K562 (cell line): Measurements from ENCODE around the gene MAGI2. TPM values are rescaled to one million over a fixed set of nuclear protein-coding genes. Genes with fewer than 3 reads are reported as not detected.

ENCODE experiments used
- ATAC-seq: fragments of 200-7000 bp; cut with Tn5 transposase; 3 replicates; pipeline ENCODE4 v1.9.1; 2020; ENCODE audit warnings: moderate library complexity
- BruUV-seq: library from RNA; stranded (reverse); fragments of 400-500 nt; replicated peaks from 2 replicates; lab custom pipeline; 2021; lab: Mats Ljungman, UMichigan
- CTCF ChIA-PET: fragments of 300-600 bp; formaldehyde crosslinking; extraction: SDS; loops from one replicate; lab custom pipeline; 2021; ENCODE audit warnings: low intra/inter-chr PET ratio; lab: Yijun Ruan, JAX
- POLR2A ChIA-PET: fragments of 300-600, 350-650 bp; sonication (Branson Sonifier 250); formaldehyde crosslinking; extraction: SDS; loops from one replicate; lab custom pipeline; 2021; ENCODE audit warnings: antibody characterized with exemption, inconsistent platforms; lab: Yijun Ruan, JAX
- DNase-seq, 4 experiments: peaks; one replicate each; pipeline versions ENCODE4 v3.0.0 to v3.0.0-alpha.2; 2011 to 2018; ENCODE audit warnings: low spot score in 3 of 4, mixed read lengths in 3 of 4; ENCODE audit errors: extremely low read depth in 1 of 4
- FAIRE-seq: peaks from 2 replicates; lab custom pipeline; 2011; peaks lifted over from hg19 to GRCh38; lab: Jason Lieb, UNC
- H2AFZ ChIP-seq: 2 replicates; pipeline ENCODE4 v1.6.0; 2011; ENCODE audit warnings: low read depth, low read length, control low read depth, inconsistent platforms
- H3K27ac ChIP-seq: fragments of 200-600 bp; 3 replicates; pipeline ENCODE4 v1.8.0; 2011; ENCODE audit warnings: low read depth, mild to moderate bottlenecking, control low read depth, inconsistent platforms, low read length, moderate library complexity, mixed read lengths; ENCODE audit errors: extremely low read depth
- H3K27me3 ChIP-seq, 2 experiments: fragments of 300-600 bp in 1 of 2; 2 replicates in 1 of 2; 3 replicates in 1 of 2; pipeline versions ENCODE4 v1.6.0 to v1.8.0; 2011; ENCODE audit warnings: inconsistent platforms in 2 of 2, low read length in 2 of 2, mild to moderate bottlenecking in 1 of 2, mixed read lengths in 1 of 2, moderate library complexity in 1 of 2; ENCODE audit not compliant: control insufficient read depth in 2 of 2, insufficient read depth in 2 of 2
- H3K36me3 ChIP-seq: fragments of 300-600 bp; 3 replicates; pipeline ENCODE4 v1.8.0; 2011; ENCODE audit warnings: mild to moderate bottlenecking, low read length, inconsistent platforms; ENCODE audit not compliant: control insufficient read depth, insufficient read depth
- H3K4me1 ChIP-seq, 2 experiments: fragments of 200-600 bp in 1 of 2; replicated peaks in 1 of 2; 2 replicates in 1 of 2; 3 replicates in 1 of 2; pipeline versions ENCODE4 v1.5.1 to v1.8.0; 2011; ENCODE audit warnings: inconsistent platforms in 2 of 2, low read length in 2 of 2, mild to moderate bottlenecking in 1 of 2, mixed read lengths in 1 of 2, moderate library complexity in 1 of 2; ENCODE audit not compliant: control insufficient read depth in 2 of 2, insufficient read depth in 2 of 2
- H3K4me2 ChIP-seq: 2 replicates; pipeline ENCODE4 v1.6.1; 2011; ENCODE audit warnings: low read length, control low read depth, inconsistent platforms, mixed read lengths; ENCODE audit not compliant: insufficient read depth
- H3K4me3 ChIP-seq: fragments of 200-600 bp; sonication (generic), shearing (Covaris generic); 2 replicates; pipeline ENCODE4 v1.5.1; 2016; ENCODE audit warnings: control low read depth, inconsistent platforms
- H3K79me2 ChIP-seq: fragments of 200-600 bp; 3 replicates; pipeline ENCODE4 v1.8.0; 2011; ENCODE audit warnings: low read length, inconsistent platforms; ENCODE audit not compliant: control insufficient read depth, insufficient read depth
- H3K9ac ChIP-seq, 2 experiments: 2 replicates each; pipeline versions ENCODE4 v1.6.0 to v1.6.1; 2011; ENCODE audit warnings: low read depth in 2 of 2, low read length in 2 of 2, control low read depth in 1 of 2, inconsistent platforms in 1 of 2, mild to moderate bottlenecking in 1 of 2, mixed read lengths in 1 of 2; ENCODE audit not compliant: insufficient read depth in 1 of 2
- H3K9me1 ChIP-seq: one replicate; pipeline ENCODE4 v1.6.0; 2011; ENCODE audit warnings: inconsistent platforms, mild to moderate bottlenecking, low read length, moderate library complexity; ENCODE audit not compliant: control insufficient read depth, insufficient read depth
- H3K9me3 ChIP-seq: replicated peaks from 2 replicates; pipeline ENCODE4 v1.5.1; 2011; ENCODE audit warnings: low read depth, low read length, inconsistent platforms; ENCODE audit not compliant: control insufficient read depth, insufficient read depth
- H4K20me1 ChIP-seq: replicated peaks from 2 replicates; pipeline ENCODE4 v1.6.1; 2011; ENCODE audit warnings: low read length, inconsistent platforms, mixed read lengths; ENCODE audit not compliant: control insufficient read depth, insufficient read depth
- CBX5 ChIP-seq: IDR thresholded peaks from 2 replicates; pipeline ENCODE4 v1.6.1; 2014; ENCODE audit warnings: low read depth, borderline replicate concordance
- FIP1L1 ChIP-seq: fragments of 200-400 bp; formaldehyde crosslinking; IDR thresholded peaks from 2 replicates; pipeline ENCODE4 v1.6.1; 2018; ENCODE audit warnings: mild to moderate bottlenecking, low read depth, low read length; ENCODE audit not compliant: poor library complexity, severe bottlenecking
- HNRNPK ChIP-seq: fragments of 200-400 bp; formaldehyde crosslinking; IDR thresholded peaks from one replicate; pipeline ENCODE4 v1.6.1; 2018; ENCODE audit warnings: mild to moderate bottlenecking, low read depth, low read length; ENCODE audit not compliant: poor library complexity, severe bottlenecking
- MTA1 ChIP-seq: fragments of 450-650 bp; IDR thresholded peaks from 2 replicates; pipeline ENCODE4 v1.6.1; 2017; ENCODE audit warnings: borderline replicate concordance
- MYNN ChIP-seq, 2 experiments: sonication (generic); formaldehyde crosslinking in 1 of 2; IDR thresholded peaks; 2 replicates each; pipeline versions ENCODE4 v1.5.0 to v1.6.1; 2016 to 2020; ENCODE audit warnings: antibody characterized with exemption in 1 of 2, missing genetic modification reagents in 1 of 2
- NR1H2 ChIP-seq: sonication (generic); formaldehyde crosslinking; IDR thresholded peaks from 2 replicates; pipeline ENCODE4 v1.4.0; 2020; ENCODE audit warnings: mild to moderate bottlenecking, missing genetic modification reagents
- PHF20 ChIP-seq: fragments of 450-650 bp; IDR thresholded peaks from 2 replicates; pipeline ENCODE4 v1.6.1; 2018; ENCODE audit not compliant: partially characterized antibody
- PRPF4 ChIP-seq: fragments of 200-400 bp; formaldehyde crosslinking; IDR thresholded peaks from one replicate; pipeline ENCODE4 v1.6.1; 2017; ENCODE audit warnings: low read length, low read depth, mild to moderate bottlenecking; ENCODE audit not compliant: insufficient read depth, poor library complexity, severe bottlenecking
- SMARCE1 ChIP-seq: fragments of 450-650 bp; IDR thresholded peaks from 2 replicates; pipeline ENCODE4 v1.7.1; 2016; ENCODE audit warnings: mild to moderate bottlenecking
- U2AF2 ChIP-seq: fragments of 200-400 bp; formaldehyde crosslinking; optimal IDR thresholded peaks from 2 replicates; pipeline ENCODE3; 2017; ENCODE audit warnings: low read depth, mild to moderate bottlenecking, low read length
- USF2 ChIP-seq: sonication (generic); formaldehyde crosslinking; IDR thresholded peaks from 2 replicates; pipeline ENCODE4 v1.5.0; 2020; ENCODE audit warnings: missing genetic modification reagents
- ZC3H4 ChIP-seq: sonication (generic); formaldehyde crosslinking; IDR thresholded peaks from 2 replicates; pipeline ENCODE4 v1.9.0; 2021; ENCODE audit warnings: missing genetic modification reagents, borderline replicate concordance
- ZNF124 ChIP-seq: sonication (generic); formaldehyde crosslinking; IDR thresholded peaks from 2 replicates; pipeline ENCODE4 v1.8.1; 2022; ENCODE audit warnings: missing genetic modification reagents
- ZNF778 ChIP-seq: fragments of 450-650 bp; formaldehyde crosslinking; IDR thresholded peaks from 2 replicates; pipeline ENCODE4 v1.4.0; 2020; ENCODE audit warnings: mild to moderate bottlenecking, moderate library complexity
- WGBS: fragments of 100-300 bp; shearing (Covaris generic); methylation state at CpG from one replicate; pipeline ENCODE4 v1.1.6; 2016; ENCODE audit warnings: low coverage, mixed read lengths; ENCODE audit not compliant: insufficient coverage; ENCODE audit errors: missing lambda C conversion rate; 5-methylcytosine and 5-hydroxymethylcytosine counted together
- in situ Hi-C: fragments of 300-500 bp; cut with MboI; formaldehyde crosslinking; loops from 4 replicates; pipeline ENCODE4 v1.15.0; 2018; ENCODE audit warnings: inconsistent platforms, mixed read lengths
- intact Hi-C: fragments of 100-400 bp; cut with micrococcal nuclease; formaldehyde crosslinking; loops from 2 replicates; pipeline ENCODE4 v1.14.2; 2022
- polyA plus RNA-seq, 8 experiments: library from polyadenylated mRNA; depleted of rRNA in 4 of 8; stranded (reverse) in 5 of 8; unstranded in 3 of 8; fragments of >200 nt; fragmentation: Nextera tagmentation in 2 of 8; fragmentation: Illumina TruSeq in 1 of 8; extraction: Ambion mirVana in 2 of 8; extraction: Trizol in 1 of 8; gene quantifications; 2 replicates each; pipeline versions ENCODE4 v1.2.1 to v1.2.3, GENCODE V29; 2011 to 2014; ENCODE audit warnings: inconsistent platforms in 1 of 8, missing spikeins in 1 of 8
- total RNA-seq, 7 experiments: library from RNA; depleted of rRNA in 6 of 7; stranded (reverse); fragments of >200 nt in 6 of 7; fragmentation: Illumina TruSeq in 2 of 7; extraction: Trizol in 2 of 7; gene quantifications; 2 replicates each; pipeline versions ENCODE4 v1.2.1 to v1.2.3, GENCODE V29; 2011 to 2021; ENCODE audit warnings: low replicate concordance in 1 of 7
- TF ChIP-seq, protein P1 (sequence below): sonication (generic); formaldehyde crosslinking; IDR thresholded peaks from 2 replicates; pipeline ENCODE4 v1.8.0; 2022; ENCODE audit warnings: missing genetic modification reagents, mild to moderate bottlenecking, borderline replicate concordance
- TF ChIP-seq, protein P2 (sequence below): sonication (generic); formaldehyde crosslinking; IDR thresholded peaks from 2 replicates; pipeline ENCODE4 v1.8.0; 2022; ENCODE audit warnings: mild to moderate bottlenecking, missing genetic modification reagents

MAGI2 gene
- total and polyA plus RNA-seq, 9 of the 15 experiments (the other 6 are each of a cell fraction or from before 2014, with no cell fraction given): 0.27 to 1.4 (median 0.70) TPM

DNA sequence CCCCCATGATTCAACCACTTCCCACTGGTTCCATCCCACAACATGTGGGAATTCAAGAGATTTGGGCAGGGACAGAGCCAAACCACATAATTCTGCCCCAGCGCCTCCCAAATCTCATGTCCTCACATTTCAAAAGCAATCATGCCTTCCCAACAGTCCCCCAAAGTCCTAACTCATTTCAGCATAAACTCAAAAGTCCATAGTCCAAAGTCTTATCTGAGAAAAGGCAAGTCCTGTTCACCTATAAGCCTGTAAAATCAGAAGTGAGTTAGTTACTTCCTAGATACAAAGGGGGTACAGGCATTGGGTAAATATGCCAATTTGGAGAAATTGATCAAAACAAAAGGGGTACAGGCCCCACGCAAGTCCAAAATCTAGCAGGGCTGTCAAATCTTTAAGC, 272.9 kb downstream of the MAGI2 start:
- FAIRE-seq: no peak
- no peaks in the 10 kb centered on the region for H3K27me3 ChIP-seq

More for the DNA sequence above, 272.9 kb downstream of the MAGI2 start:
- no peak for TF ChIP-seq CBX5
- TF ChIP-seq ZNF778 (CRISPR knock-in tag): no peak
- TF ChIP-seq SMARCE1: no peak
- no peak for TF ChIP-seq ZC3H4 (CRISPR knock-in tag)
- no peak for TF ChIP-seq ZNF124 (CRISPR knock-in tag)
- no peak for TF ChIP-seq MYNN (IDR thresholded peaks at IDR 0.05)
- TF ChIP-seq MYNN (CRISPR knock-in tag; IDR thresholded peaks at IDR 0.05): no peak
- no peak for TF ChIP-seq FIP1L1
- TF ChIP-seq PHF20: no peak
- TF ChIP-seq, protein P1, sequence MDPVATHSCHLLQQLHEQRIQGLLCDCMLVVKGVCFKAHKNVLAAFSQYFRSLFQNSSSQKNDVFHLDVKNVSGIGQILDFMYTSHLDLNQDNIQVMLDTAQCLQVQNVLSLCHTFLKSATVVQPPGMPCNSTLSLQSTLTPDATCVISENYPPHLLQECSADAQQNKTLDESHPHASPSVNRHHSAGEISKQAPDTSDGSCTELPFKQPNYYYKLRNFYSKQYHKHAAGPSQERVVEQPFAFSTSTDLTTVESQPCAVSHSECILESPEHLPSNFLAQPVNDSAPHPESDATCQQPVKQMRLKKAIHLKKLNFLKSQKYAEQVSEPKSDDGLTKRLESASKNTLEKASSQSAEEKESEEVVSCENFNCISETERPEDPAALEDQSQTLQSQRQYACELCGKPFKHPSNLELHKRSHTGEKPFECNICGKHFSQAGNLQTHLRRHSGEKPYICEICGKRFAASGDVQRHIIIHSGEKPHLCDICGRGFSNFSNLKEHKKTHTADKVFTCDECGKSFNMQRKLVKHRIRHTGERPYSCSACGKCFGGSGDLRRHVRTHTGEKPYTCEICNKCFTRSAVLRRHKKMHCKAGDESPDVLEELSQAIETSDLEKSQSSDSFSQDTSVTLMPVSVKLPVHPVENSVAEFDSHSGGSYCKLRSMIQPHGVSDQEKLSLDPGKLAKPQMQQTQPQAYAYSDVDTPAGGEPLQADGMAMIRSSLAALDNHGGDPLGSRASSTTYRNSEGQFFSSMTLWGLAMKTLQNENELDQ (CRISPR knock-in tag): no peak
- TF ChIP-seq USF2 (CRISPR knock-in tag): no peak
- TF ChIP-seq NR1H2: no peak
- TF ChIP-seq, protein P2, sequence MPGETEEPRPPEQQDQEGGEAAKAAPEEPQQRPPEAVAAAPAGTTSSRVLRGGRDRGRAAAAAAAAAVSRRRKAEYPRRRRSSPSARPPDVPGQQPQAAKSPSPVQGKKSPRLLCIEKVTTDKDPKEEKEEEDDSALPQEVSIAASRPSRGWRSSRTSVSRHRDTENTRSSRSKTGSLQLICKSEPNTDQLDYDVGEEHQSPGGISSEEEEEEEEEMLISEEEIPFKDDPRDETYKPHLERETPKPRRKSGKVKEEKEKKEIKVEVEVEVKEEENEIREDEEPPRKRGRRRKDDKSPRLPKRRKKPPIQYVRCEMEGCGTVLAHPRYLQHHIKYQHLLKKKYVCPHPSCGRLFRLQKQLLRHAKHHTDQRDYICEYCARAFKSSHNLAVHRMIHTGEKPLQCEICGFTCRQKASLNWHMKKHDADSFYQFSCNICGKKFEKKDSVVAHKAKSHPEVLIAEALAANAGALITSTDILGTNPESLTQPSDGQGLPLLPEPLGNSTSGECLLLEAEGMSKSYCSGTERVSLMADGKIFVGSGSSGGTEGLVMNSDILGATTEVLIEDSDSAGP (CRISPR knock-in tag): no peak
- no peak for TF ChIP-seq MTA1
- TF ChIP-seq HNRNPK: no peak
- no peak for TF ChIP-seq PRPF4
- TF ChIP-seq U2AF2: no peak
- no TSS peak for BruUV-seq
- no peaks in the 10 kb centered on the region for H3K4me1 ChIP-seq
- H3K9ac ChIP-seq: no peak overlapping the region
- H3K4me3 ChIP-seq: no peak overlapping the region
- H3K27ac ChIP-seq: no peak overlapping the region
- H3K4me2 ChIP-seq: no peak overlapping the region
- H4K20me1 ChIP-seq: no peaks in the 10 kb centered on the region
- WGBS: 0% methylated on average over 2 of the region's 2 CpGs
- intact Hi-C loops: no loop called here
- POLR2A ChIA-PET: no interaction called here
- no peak for ATAC-seq
- DNase-seq: no peak
- H2AFZ ChIP-seq: no peak overlapping the region
- in situ Hi-C loops: no loop called here
- no peaks in the 10 kb centered on the region for H3K36me3 ChIP-seq
- H3K9me3 ChIP-seq: no peaks in the 10 kb centered on the region
- H3K79me2 ChIP-seq: no peaks in the 10 kb centered on the region
- CTCF ChIA-PET: no interaction called here
- no peaks in the 10 kb centered on the region for H3K9me1 ChIP-seq
